KOPT-K1 (cell line): ENCODE data around the gene ATXN7.

Experiments used
- H3K27ac ChIP-seq: fragments of 200-600 bp; sonication (generic); 2 replicates; pipeline ENCODE4 v1.5.1; 2016; ENCODE audit warnings: antibody characterized with exemption, mild to moderate bottlenecking, low read depth, low read length; ENCODE audit not compliant: poor library complexity, severe bottlenecking
- H3K36me3 ChIP-seq: fragments of 200-600 bp; sonication (generic); 2 replicates; pipeline ENCODE4 v1.5.1; 2017; ENCODE audit warnings: antibody characterized with exemption, mild to moderate bottlenecking, low read length, moderate library complexity; ENCODE audit not compliant: insufficient read depth
- H3K9me3 ChIP-seq: fragments of 200-600 bp; sonication (generic); 2 replicates; pipeline ENCODE4 v1.5.1; 2017; ENCODE audit warnings: antibody characterized with exemption, low read length, mild to moderate bottlenecking; ENCODE audit not compliant: insufficient read depth, poor library complexity, severe bottlenecking

ATXN7 gene

DNA sequence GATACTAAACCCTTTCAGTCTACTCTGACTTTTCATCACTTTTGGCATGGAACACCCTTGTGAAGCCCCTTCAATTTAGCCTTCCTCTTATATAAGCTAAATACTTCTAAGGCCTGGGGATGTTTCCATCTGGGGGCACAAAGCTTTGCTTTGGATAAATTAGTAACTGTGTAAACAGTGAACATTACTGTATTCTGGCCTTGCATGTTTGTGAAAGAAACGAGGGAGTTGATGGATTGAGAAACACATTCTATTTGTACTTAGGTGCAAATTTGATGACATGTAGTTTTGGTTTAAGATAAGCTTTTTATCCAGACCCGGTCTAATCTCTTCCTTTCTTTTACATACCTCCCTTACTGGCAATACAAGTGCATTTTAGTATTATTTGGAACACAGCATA, 139.9 kb downstream of the ATXN7 start:
- H3K36me3 ChIP-seq: peaks cover 99% of the 10 kb centered on the region
- H3K9me3 ChIP-seq: no peaks in the 10 kb centered on the region
- no peak overlapping the region for H3K27ac ChIP-seq

- H3K9me3 ChIP-seq: no peaks in the 10 kb centered on the region
Measured at GRCh38 chr3:64008017-64008416, 144.3 kb downstream of the ATXN7 start.

GRCh38 chr3:64008487-64009351, 145.1 kb downstream of the ATXN7 start:
- peaks cover 100% of the 10 kb centered on the region for H3K36me3 ChIP-seq
- H3K27ac ChIP-seq: no peak overlapping the region
- no peaks in the 10 kb centered on the region for H3K9me3 ChIP-seq

More at GRCh38 chr3:64008017-64008416, 144.3 kb downstream of the ATXN7 start:
- Histone ChIP-seq H3K27ac (no peak overlapping the region), H3K36me3 (peaks cover 99% of the 10 kb centered on the region)

DNA sequence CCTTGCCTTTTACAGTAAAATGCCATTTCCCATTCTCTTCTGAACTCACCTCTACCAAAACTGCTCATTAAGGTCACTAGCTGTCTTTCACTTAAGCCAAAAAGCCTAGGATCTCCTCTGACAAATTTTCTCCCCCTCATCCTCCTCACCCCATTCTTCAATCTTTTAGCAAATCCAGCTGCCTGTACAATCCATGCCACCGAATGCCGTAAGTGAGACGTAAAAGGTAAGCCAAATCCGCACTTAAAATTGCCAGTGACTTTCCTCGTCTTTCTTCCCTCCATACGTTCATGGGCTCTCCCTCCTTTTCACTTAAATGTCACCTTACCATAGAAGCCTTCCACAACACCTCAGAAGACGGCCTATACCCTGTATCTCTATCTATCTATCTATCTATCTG, 145.9 kb downstream of the ATXN7 start:
- H3K27ac ChIP-seq: no peak overlapping the region
- peaks cover 100% of the 10 kb centered on the region for H3K36me3 ChIP-seq
- no peaks in the 10 kb centered on the region for H3K9me3 ChIP-seq

DNA sequence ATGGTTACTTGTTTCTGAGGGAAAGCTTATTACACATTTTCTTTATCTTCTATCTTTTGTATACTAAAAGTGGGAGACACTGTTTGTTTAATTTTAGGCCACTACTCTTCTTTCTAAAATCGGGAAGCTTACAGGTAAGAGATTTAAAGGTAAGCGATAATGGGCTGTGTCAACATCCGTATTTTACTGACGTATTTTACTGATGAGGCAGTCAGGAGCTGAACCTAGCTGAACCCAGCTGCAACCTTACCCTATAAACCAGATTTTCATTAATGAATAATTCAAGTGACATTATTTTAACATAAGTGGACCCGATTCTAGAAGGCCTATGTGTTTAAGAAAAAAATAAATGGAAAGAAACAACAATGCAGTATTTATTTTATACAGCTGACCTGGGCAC, 146.5 kb downstream of the ATXN7 start:
- no peaks in the 10 kb centered on the region for H3K9me3 ChIP-seq
- peaks cover 100% of the 10 kb centered on the region for H3K36me3 ChIP-seq
- no peak overlapping the region for H3K27ac ChIP-seq

DNA sequence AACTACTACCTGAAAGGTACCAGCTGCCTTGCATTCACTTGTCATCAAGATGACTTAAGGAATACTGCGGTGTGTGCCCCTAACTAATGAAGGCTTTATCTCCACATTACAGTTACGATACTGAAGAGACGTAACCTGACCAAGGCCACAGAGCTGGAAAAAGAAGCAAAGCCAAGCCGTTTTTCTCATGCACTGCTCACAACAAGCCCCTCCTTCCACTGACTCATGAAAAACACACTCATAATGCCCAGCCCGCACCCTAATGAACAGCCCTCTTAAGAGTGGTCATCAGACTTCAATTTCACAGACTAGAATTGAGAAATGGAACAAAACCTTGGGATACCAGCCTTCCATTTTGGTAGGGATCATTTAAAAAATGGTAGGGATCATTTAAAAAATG, 148.0 kb downstream of the ATXN7 start:
- Histone ChIP-seq H3K27ac (no peak overlapping the region), H3K36me3 (peaks cover 100% of the 10 kb centered on the region), H3K9me3 (no peaks in the 10 kb centered on the region)

GRCh38 chr3:64016941-64017620, 153.4 kb downstream of the ATXN7 start:
- H3K36me3 ChIP-seq: peaks cover 100% of the 10 kb centered on the region
- no peaks in the 10 kb centered on the region for H3K9me3 ChIP-seq
- H3K27ac ChIP-seq: no peak overlapping the region

DNA sequence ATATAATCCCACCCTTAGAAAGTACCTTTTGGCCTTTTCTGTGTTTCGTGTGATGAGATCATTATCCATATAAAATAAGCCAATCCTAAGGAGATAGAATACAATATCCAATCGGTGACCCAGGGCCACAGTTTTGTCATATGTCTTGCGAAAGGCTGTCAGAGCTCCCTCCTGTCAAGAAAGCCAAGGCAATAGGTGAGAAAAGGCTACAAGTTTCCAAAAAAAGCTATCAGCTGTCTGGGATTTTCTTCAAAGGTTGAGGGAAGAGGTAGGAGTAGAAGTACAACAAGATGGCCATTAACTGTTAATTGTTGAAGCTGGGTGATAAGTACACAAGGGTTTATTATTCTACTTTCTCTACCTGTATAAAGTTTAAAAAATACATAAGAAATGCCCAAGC, 155.6 kb downstream of the ATXN7 start:
- peaks cover 80% of the 10 kb centered on the region for H3K36me3 ChIP-seq
- no peaks in the 10 kb centered on the region for H3K9me3 ChIP-seq
- no peak overlapping the region for H3K27ac ChIP-seq

GRCh38 chr3:64019879-64020278, 156.2 kb downstream of the ATXN7 start:
- Histone ChIP-seq H3K27ac (no peak overlapping the region), H3K9me3 (no peaks in the 10 kb centered on the region), H3K36me3 (peaks cover 74% of the 10 kb centered on the region)

DNA sequence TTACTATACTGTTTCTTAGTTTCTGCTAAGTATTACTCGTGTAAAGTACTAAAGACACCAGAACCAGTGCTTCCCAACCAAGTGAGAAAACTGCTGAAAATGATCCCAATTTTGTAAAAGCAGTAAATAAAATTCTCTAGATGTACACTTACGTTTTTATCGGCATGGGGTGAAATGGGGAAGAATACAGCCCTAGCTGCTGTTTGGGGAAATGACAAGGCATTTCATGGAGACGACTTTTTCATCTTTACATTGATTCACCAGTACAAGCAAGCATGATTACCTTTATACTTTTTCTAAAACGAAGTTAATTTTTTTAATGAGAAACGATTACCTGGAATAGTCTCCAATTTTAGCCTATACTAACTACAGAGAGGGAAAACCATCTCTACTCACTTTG, 158.3 kb downstream of the ATXN7 start:
- peak overlapping the region; percentile 86 for H3K27ac ChIP-seq

GRCh38 chr3:64022451-64023186, 159.0 kb downstream of the ATXN7 start:
- H3K27ac ChIP-seq: peak overlapping the region; percentile 86
- H3K36me3 ChIP-seq: peaks cover 47% of the 10 kb centered on the region
- H3K9me3 ChIP-seq: no peaks in the 10 kb centered on the region

More for the DNA sequence above, 158.3 kb downstream of the ATXN7 start:
- H3K36me3 ChIP-seq: peaks cover 54% of the 10 kb centered on the region
- no peaks in the 10 kb centered on the region for H3K9me3 ChIP-seq

DNA sequence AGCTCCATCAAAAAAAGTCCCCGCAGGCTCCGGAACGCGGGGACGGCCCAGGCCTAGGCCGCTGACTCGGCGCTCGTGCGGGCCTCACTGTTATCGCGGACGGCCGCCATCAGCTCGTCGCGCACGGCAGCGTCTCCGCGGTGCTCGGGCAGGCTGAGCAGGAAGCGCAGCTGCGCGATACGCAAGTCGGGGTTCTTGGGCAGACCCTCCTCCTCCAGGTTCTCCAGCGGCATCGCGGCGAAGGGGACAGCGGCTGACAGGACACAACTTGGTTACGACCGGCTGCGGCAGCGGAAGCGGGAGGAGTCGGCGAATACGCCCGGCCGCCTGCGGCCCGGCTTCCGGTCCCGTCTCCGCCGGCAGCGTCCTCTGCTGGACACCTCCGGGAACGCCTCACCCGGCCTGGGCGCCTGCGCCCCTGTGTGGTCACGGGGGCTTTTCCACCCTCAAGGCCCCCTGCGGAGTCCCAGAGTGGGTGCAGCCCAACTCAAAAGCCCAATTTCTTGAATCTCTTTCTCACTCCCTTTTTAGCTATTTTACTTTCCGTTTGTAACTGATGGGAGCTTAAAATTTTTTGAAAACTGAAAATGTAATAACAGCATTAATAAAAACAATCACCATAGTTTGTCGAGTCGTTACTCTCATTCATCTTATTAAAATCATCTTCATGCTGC, 159.7 kb downstream of the ATXN7 start, which contains the start of gene PSMD6:
Gene PSMD6 (minus strand): TSS at position 308 of the 674 bp plus-strand sequence. CDS start 75 bp downstream, at position 233.
- Histone ChIP-seq H3K36me3 (peaks cover 40% of the 10 kb centered on the region), H3K27ac (peak within 1 kb of the TSS; percentile 86), H3K9me3 (no peaks in the 10 kb centered on the region)

DNA sequence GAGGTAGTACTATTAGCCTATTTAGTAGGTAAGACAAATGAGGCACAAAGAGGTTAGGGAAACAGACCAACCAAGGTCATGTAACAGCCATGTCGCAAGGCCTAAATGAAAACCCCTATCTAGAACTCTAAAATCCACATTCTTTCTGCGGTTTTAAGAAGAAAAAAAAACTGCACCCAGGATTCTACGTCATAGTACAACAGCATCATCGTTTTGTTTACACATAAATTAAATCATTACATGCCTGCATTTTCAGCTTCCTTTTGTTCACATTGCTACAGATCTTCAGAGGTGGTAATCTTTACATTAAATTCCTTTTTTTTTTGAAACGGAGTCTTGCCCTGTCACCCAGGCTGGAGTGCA, 160.2 kb downstream of the ATXN7 start:
- Histone ChIP-seq H3K36me3 (peaks cover 34% of the 10 kb centered on the region), H3K9me3 (no peaks in the 10 kb centered on the region), H3K27ac (peak overlapping the region; percentile 86)

DNA sequence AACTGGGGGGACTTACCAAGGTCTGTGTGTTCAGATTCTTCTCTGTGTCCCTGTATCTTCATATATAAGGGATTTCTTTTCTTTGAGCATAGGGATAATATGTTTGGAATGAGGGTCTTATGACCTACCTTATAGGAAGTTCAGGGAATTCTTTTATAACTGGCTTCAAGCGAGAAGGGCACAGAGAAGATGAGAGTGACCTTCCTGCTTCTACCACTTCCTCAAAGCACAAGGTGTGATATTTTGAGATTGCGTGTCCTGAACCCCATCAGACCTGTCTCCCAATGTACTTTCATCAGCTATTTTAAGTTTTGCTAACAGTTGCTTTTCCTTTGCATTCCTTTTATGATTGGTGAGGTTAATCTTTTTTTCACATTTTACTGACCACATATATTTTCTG, 162.7 kb downstream of the ATXN7 start:
- no peak overlapping the region for H3K27ac ChIP-seq
- peaks cover 9% of the 10 kb centered on the region for H3K36me3 ChIP-seq
- no peaks in the 10 kb centered on the region for H3K9me3 ChIP-seq

DNA sequence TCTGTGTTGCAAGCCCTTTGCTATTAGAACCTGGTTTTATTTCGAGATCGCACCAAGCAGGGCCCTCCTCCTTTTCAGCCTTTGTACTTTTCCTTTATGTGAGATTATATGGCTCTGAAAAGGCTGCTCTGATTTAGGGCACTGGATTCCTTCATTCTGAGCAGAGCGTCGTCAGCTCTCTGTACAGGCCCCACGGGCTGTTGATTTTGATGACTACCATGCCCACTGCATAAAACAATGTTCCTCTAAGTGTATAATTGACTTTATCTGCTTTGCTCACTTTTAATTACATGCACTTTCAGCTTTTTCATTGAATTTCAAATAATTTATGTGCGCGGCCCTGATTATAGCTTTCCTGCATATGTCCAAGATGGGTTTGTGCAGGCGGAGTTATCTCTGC, 164.0 kb downstream of the ATXN7 start:
- no peak overlapping the region for H3K27ac ChIP-seq
- no peaks in the 10 kb centered on the region for H3K36me3 ChIP-seq
- H3K9me3 ChIP-seq: no peaks in the 10 kb centered on the region
